PC-9 (cell line): ENCODE data around the gene ASB15. TPM values are rescaled to one million over a fixed set of nuclear protein-coding genes. Genes with fewer than 3 reads are reported as not detected.

ENCODE experiments used
- BruUV-seq: library from RNA; stranded (reverse); fragments of 400-500 nt; replicated peaks from 2 replicates; lab custom pipeline; 2021; lab: Mats Ljungman, UMichigan
- CTCF ChIA-PET: fragments of 300-600 bp; sonication (Branson Sonifier 250); formaldehyde crosslinking; loops from one replicate; lab custom pipeline; 2022; ENCODE audit warnings: antibody characterized with exemption; lab: Charles Lee
- POLR2A ChIA-PET: fragments of 300-600 bp; sonication (Branson Sonifier 250); formaldehyde crosslinking; loops from one replicate; lab custom pipeline; 2022; ENCODE audit warnings: antibody characterized with exemption; ENCODE audit not compliant: unreplicated experiment; lab: Charles Lee
- DNase-seq, 2 experiments: peaks; one replicate each; pipeline versions ENCODE4 v3.0.0 to v3.0.0-alpha.2; 2015 to 2022; ENCODE audit warnings: mixed read lengths in 1 of 2
- H2AFZ ChIP-seq: fragments of 200-600 bp; sonication (generic); 2 replicates; pipeline ENCODE4 v1.8.1; 2017; ENCODE audit warnings: antibody characterized with exemption
- H3F3A ChIP-seq: fragments of 200-600 bp; sonication (generic); 2 replicates; pipeline ENCODE4 v1.8.1; 2017; ENCODE audit warnings: antibody characterized with exemption, mild to moderate bottlenecking, low read depth; ENCODE audit not compliant: insufficient read depth
- H3K27ac ChIP-seq: fragments of 200-600 bp; sonication (generic); 2 replicates; pipeline ENCODE4 v1.6.1; 2016; ENCODE audit warnings: mixed run types
- H3K27me3 ChIP-seq: fragments of 200-600 bp; sonication (generic); 2 replicates; pipeline ENCODE4 v1.6.1; 2016; ENCODE audit warnings: low read depth, mixed run types; ENCODE audit not compliant: insufficient read depth
- H3K36me3 ChIP-seq: fragments of 200-600 bp; sonication (generic); 2 replicates; pipeline ENCODE4 v1.6.1; 2016; ENCODE audit warnings: low read depth, mixed run types
- H3K4me1 ChIP-seq: fragments of 200-600 bp; sonication (generic); replicated peaks from 2 replicates; pipeline ENCODE4 v1.6.1; 2016; ENCODE audit warnings: mixed run types; ENCODE audit not compliant: insufficient read depth
- H3K4me2 ChIP-seq: fragments of 200-600 bp; sonication (generic); 2 replicates; pipeline ENCODE4 v1.6.1; 2017; ENCODE audit warnings: mixed run types
- H3K4me3 ChIP-seq: fragments of 200-600 bp; sonication (generic); 2 replicates; pipeline ENCODE4 v1.6.1; 2016; ENCODE audit warnings: mixed run types
- H3K79me2 ChIP-seq: fragments of 200-600 bp; sonication (generic); 2 replicates; pipeline ENCODE4 v1.6.1; 2017; ENCODE audit warnings: low read depth, mixed run types
- H3K9me2 ChIP-seq: fragments of 200-600 bp; sonication (generic); 2 replicates; pipeline ENCODE4 v1.8.1; 2017; ENCODE audit warnings: mild to moderate bottlenecking; ENCODE audit not compliant: insufficient read depth
- H3K9me3 ChIP-seq: fragments of 200-600 bp; sonication (generic); 2 replicates; pipeline ENCODE4 v1.8.1; 2016; ENCODE audit warnings: low read depth; ENCODE audit not compliant: insufficient read depth
- H4K20me1 ChIP-seq: fragments of 200-600 bp; sonication (generic); 2 replicates; pipeline ENCODE4 v1.8.1; 2017; ENCODE audit not compliant: insufficient read depth
- CTCF ChIP-seq: fragments of 200-600 bp; sonication (generic); conservative IDR thresholded peaks from 2 replicates; pipeline ENCODE4 v1.6.1; 2017; ENCODE audit warnings: mixed run types, antibody characterized with exemption, mild to moderate bottlenecking, moderate library complexity
- EZH2 ChIP-seq: fragments of 200-600 bp; sonication (generic); IDR thresholded peaks from 2 replicates; pipeline ENCODE4 v1.8.0; 2017; ENCODE audit warnings: antibody characterized with exemption, low read depth
- intact Hi-C: fragments of 100-400 bp; cut with micrococcal nuclease; formaldehyde crosslinking; loops from one replicate; pipeline ENCODE4 v1.10.0; 2022; ENCODE audit not compliant: unreplicated experiment
- total RNA-seq: library from RNA; stranded (reverse); gene quantifications from 2 replicates; pipeline ENCODE4 v1.2.3, GENCODE V29; 2021

Gene ASB15
- total RNA-seq, 1 experiment from 2014 or later, result not detected

- CTCF ChIA-PET, result no interaction called here
- DNase-seq, result no peak
- Histone ChIP-seq H3K79me2 (no peaks in the 10 kb centered on the region), H4K20me1 (no peaks in the 10 kb centered on the region), H3K9me2 (no peaks in the 10 kb centered on the region), H3K4me2 (no peak overlapping the region), H3K4me1 (no peaks in the 10 kb centered on the region), H3K9me3 (no peaks in the 10 kb centered on the region), H3K36me3 (peaks cover 4% of the 10 kb centered on the region; the same call in 1 of the 2 replicates), H3F3A (no peaks in the 10 kb centered on the region), H3K4me3 (no peak overlapping the region), H3K27ac (no peak overlapping the region), H3K27me3 (no peaks in the 10 kb centered on the region), H2AFZ (no peak overlapping the region)
- no TSS peak for BruUV-seq
- TF ChIP-seq EZH2 (no peak), CTCF (no peak)
- POLR2A ChIA-PET, result no interaction called here
- intact Hi-C loops, result no loop called here
Measured at GRCh38 chr7:123673752-123674398, 72.3 kb downstream of the ASB15 start.

GRCh38 chr7:123674399-123675180 lies 73.0 kb downstream of the ASB15 start:
- ChIA-PET POLR2A (no interaction called here), CTCF (no interaction called here)
- Histone ChIP-seq H3K79me2 (no peaks in the 10 kb centered on the region), H3K9me2 (no peaks in the 10 kb centered on the region), H3F3A (no peaks in the 10 kb centered on the region), H3K27me3 (no peaks in the 10 kb centered on the region), H2AFZ (no peak overlapping the region), H3K36me3 (peaks cover 4% of the 10 kb centered on the region; the same call in 1 of the 2 replicates), H3K9me3 (no peaks in the 10 kb centered on the region), H4K20me1 (no peaks in the 10 kb centered on the region), H3K4me2 (no peak overlapping the region), H3K4me1 (no peaks in the 10 kb centered on the region), H3K4me3 (no peak overlapping the region), H3K27ac (no peak overlapping the region)
- DNase-seq, result no peak
- TF ChIP-seq CTCF (no peak), EZH2 (no peak)
- intact Hi-C loops, result no loop called here
- BruUV-seq, result no TSS peak

GRCh38 chr7:123675181-123675473 lies 73.5 kb downstream of the ASB15 start:
- Histone ChIP-seq H4K20me1 (no peaks in the 10 kb centered on the region), H3K9me2 (no peaks in the 10 kb centered on the region), H3K4me2 (no peak overlapping the region), H3F3A (no peaks in the 10 kb centered on the region), H3K36me3 (peaks cover 4% of the 10 kb centered on the region; the same call in 1 of the 2 replicates), H2AFZ (no peak overlapping the region), H3K79me2 (no peaks in the 10 kb centered on the region), H3K27me3 (no peaks in the 10 kb centered on the region), H3K4me3 (no peak overlapping the region), H3K9me3 (no peaks in the 10 kb centered on the region), H3K4me1 (no peaks in the 10 kb centered on the region), H3K27ac (no peak overlapping the region)
- POLR2A ChIA-PET, result no interaction called here
- DNase-seq, result no peak
- TF ChIP-seq EZH2, result no peak
- TF ChIP-seq CTCF, result no peak
- intact Hi-C loops, result no loop called here
- BruUV-seq, result no TSS peak
- CTCF ChIA-PET, result no interaction called here
